ENCODE measurements around the gene ZBTB20. TPM values are rescaled to one million over a fixed set of nuclear protein-coding genes. Genes with fewer than 3 reads are reported as not detected.

ZBTB20 gene
- total and polyA plus RNA-seq, 2 donors from 2014 or later: 0.99 to 142 TPM

GRCh38 chr3:114649331-114649730 is 497.8 kb downstream of the ZBTB20 start:
- Histone ChIP-seq H3K9ac (ENCODE audit: low read length in 3 of 3) (no peak overlapping the region), H3K27me3 (ENCODE audit: control insufficient read depth, insufficient read depth, low read length) (no peaks in the 10 kb centered on the region), H3K4me3 (ENCODE audit: low read length in 3 of 3) (no peak overlapping the region), H3K9me3 (ENCODE audit: control insufficient read depth in 2 of 3, insufficient read depth in 1 of 3, low read length in 3 of 3) (no peaks in the 10 kb centered on the region), H3K4me1 (ENCODE audit: control insufficient read depth in 2 of 3, insufficient read depth in 2 of 3, low read depth in 1 of 3, low read length in 3 of 3) (no peaks in the 10 kb centered on the region), H3K27ac (ENCODE audit: low read depth in 2 of 2, low read length in 2 of 2) (no peak overlapping the region), H3K36me3 (ENCODE audit: control insufficient read depth in 2 of 3, insufficient read depth in 3 of 3, low read length in 3 of 3) (no peaks in the 10 kb centered on the region)
- DNase-seq: no peak
- no peak for TF ChIP-seq CTCF (IDR thresholded peaks at IDR 0.05; ENCODE audit: borderline replicate concordance, extremely low read depth, insufficient read depth)
- intact Hi-C loops (cut with DNase I): no loop called here
- no peak for FAIRE-seq

- Histone ChIP-seq H3K27ac (ENCODE audit: low read depth in 2 of 2, low read length in 2 of 2) (no peak overlapping the region), H3K4me3 (ENCODE audit: low read length in 3 of 3) (no peak overlapping the region), H3K9me3 (ENCODE audit: control insufficient read depth in 2 of 3, insufficient read depth in 1 of 3, low read length in 3 of 3) (no peaks in the 10 kb centered on the region), H3K4me1 (ENCODE audit: control insufficient read depth in 2 of 3, insufficient read depth in 2 of 3, low read depth in 1 of 3, low read length in 3 of 3) (peaks cover 0 to 6% (median 0%) of the 10 kb centered on the region in 3 donors), H3K36me3 (ENCODE audit: control insufficient read depth in 2 of 3, insufficient read depth in 3 of 3, low read length in 3 of 3) (no peaks in the 10 kb centered on the region), H3K27me3 (ENCODE audit: control insufficient read depth, insufficient read depth, low read length) (no peaks in the 10 kb centered on the region), H3K9ac (ENCODE audit: low read length in 3 of 3) (no peak overlapping the region)
- TF ChIP-seq CTCF (IDR thresholded peaks at IDR 0.05; ENCODE audit: borderline replicate concordance, extremely low read depth, insufficient read depth): no peak
- DNase-seq: no peak
- intact Hi-C loops (cut with DNase I): no loop called here
- no peak for FAIRE-seq
Measured at GRCh38 chr3:114646526-114646925, 500.6 kb downstream of the ZBTB20 start.

GRCh38 chr3:114645392-114645791 is 501.7 kb downstream of the ZBTB20 start:
- no peak overlapping the region for H3K27ac ChIP-seq (ENCODE audit: low read depth in 2 of 2, low read length in 2 of 2)
- FAIRE-seq (no peak), DNase-seq (no peak)
- no peak for TF ChIP-seq CTCF (IDR thresholded peaks at IDR 0.05; ENCODE audit: borderline replicate concordance, extremely low read depth, insufficient read depth)
- no peak overlapping the region for H3K4me3 ChIP-seq (ENCODE audit: low read length in 3 of 3)
- no peak overlapping the region for H3K9ac ChIP-seq (ENCODE audit: low read length in 3 of 3)
- H3K27me3 ChIP-seq (ENCODE audit: control insufficient read depth, insufficient read depth, low read length): no peaks in the 10 kb centered on the region
- H3K36me3 ChIP-seq (ENCODE audit: control insufficient read depth in 2 of 3, insufficient read depth in 3 of 3, low read length in 3 of 3): no peaks in the 10 kb centered on the region
- no peaks in the 10 kb centered on the region for H3K9me3 ChIP-seq (ENCODE audit: control insufficient read depth in 2 of 3, insufficient read depth in 1 of 3, low read length in 3 of 3)
- H3K4me1 ChIP-seq (ENCODE audit: control insufficient read depth in 2 of 3, insufficient read depth in 2 of 3, low read depth in 1 of 3, low read length in 3 of 3): peaks cover 0 to 6% (median 0%) of the 10 kb centered on the region in 3 donors
- intact Hi-C loops (cut with DNase I): no loop called here

- Histone ChIP-seq H3K4me1 (ENCODE audit: control insufficient read depth in 2 of 3, insufficient read depth in 2 of 3, low read depth in 1 of 3, low read length in 3 of 3) (peaks cover 0 to 6% (median 0%) of the 10 kb centered on the region in 3 donors), H3K4me3 (ENCODE audit: low read length in 3 of 3) (no peak overlapping the region), H3K9me3 (ENCODE audit: control insufficient read depth in 2 of 3, insufficient read depth in 1 of 3, low read length in 3 of 3) (no peaks in the 10 kb centered on the region), H3K27ac (ENCODE audit: low read depth in 2 of 2, low read length in 2 of 2) (no peak overlapping the region), H3K36me3 (ENCODE audit: control insufficient read depth in 2 of 3, insufficient read depth in 3 of 3, low read length in 3 of 3) (no peaks in the 10 kb centered on the region), H3K9ac (ENCODE audit: low read length in 3 of 3) (no peak overlapping the region), H3K27me3 (ENCODE audit: control insufficient read depth, insufficient read depth, low read length) (no peaks in the 10 kb centered on the region)
- FAIRE-seq: no peak
- intact Hi-C loops (cut with DNase I): no loop called here
- no peak for TF ChIP-seq CTCF (IDR thresholded peaks at IDR 0.05; ENCODE audit: borderline replicate concordance, extremely low read depth, insufficient read depth)
- DNase-seq: no peak
Measured at GRCh38 chr3:114644367-114644766, 502.7 kb downstream of the ZBTB20 start.

Measured in kidney (tissue), 14 donors.